ACHN (cell line): ENCODE data around the gene ANK3.

Experiments used
- DNase-seq: peaks from one replicate; pipeline ENCODE4 v3.0.0-alpha.2; 2015
- in situ Hi-C: cut with HindIII; loops from 2 replicates; pipeline ENCODE4 v1.10.0; 2017; ENCODE audit warnings: low sequenced_read_pairs, low pct_ligation_motif_present, low pct_unique_long_range_greater_than_20kb

Gene ANK3

DNA sequence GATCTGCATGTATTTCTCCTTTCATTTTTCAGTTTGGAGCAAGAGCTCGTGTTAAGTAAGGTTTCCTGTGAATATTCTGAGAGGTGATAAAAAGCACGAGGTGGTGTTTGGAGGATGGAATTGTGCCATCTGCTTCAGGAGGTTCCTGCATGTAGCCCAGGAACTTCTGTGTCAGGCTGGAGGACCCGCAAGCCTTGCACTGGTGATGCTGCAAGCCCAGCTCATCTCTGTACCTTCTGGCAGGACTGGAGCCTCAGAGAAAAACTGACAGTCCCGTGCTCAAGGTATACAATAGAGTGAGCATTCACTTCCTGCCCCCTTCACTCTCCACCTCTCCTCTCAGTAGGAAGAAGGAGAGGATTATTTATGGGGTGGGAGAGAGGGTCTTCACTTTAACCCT, 242.7 kb downstream of the ANK3 start:
- no peak for DNase-seq
- in situ Hi-C loops = no loop called here

DNA sequence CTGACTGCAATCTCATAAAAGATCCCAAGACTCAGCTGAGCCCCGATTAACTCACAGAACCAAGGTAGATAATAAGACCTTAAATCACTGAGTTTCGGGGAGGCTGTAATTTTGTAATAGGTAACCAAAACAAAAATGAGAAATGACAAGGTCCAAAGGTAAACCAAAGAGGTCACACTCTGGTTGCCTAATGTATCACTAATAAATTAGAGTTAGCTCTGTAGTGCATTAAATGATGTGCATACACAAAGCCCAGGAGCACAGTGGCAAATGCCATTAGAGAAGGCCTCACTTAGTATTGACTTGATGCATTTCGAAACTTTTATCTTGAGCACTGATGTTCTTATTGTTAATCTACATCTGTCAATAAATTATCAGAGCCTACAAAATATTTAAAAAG, 245.6 kb downstream of the ANK3 start:
- no peak for DNase-seq
- in situ Hi-C loops = no loop called here

DNA sequence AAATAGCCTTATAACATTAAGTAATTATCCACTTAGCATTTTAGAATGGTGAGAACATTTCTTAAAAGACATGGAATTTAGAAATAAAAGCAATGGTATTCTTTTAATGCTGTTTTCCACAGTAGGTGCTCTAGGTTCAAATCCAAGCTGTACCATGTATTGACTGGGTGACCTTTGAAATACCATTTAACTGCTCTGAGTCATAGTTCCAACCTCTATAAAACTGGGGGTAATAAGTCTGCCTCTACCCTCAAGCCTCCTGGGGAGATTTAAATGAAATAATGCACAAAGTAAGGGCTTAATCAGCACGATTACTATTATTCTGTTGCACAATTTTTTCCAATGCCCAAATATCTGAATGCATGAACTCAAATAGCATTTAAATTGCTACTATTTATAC, 246.9 kb downstream of the ANK3 start:
- in situ Hi-C loops = no loop called here
- DNase-seq = no peak

DNA sequence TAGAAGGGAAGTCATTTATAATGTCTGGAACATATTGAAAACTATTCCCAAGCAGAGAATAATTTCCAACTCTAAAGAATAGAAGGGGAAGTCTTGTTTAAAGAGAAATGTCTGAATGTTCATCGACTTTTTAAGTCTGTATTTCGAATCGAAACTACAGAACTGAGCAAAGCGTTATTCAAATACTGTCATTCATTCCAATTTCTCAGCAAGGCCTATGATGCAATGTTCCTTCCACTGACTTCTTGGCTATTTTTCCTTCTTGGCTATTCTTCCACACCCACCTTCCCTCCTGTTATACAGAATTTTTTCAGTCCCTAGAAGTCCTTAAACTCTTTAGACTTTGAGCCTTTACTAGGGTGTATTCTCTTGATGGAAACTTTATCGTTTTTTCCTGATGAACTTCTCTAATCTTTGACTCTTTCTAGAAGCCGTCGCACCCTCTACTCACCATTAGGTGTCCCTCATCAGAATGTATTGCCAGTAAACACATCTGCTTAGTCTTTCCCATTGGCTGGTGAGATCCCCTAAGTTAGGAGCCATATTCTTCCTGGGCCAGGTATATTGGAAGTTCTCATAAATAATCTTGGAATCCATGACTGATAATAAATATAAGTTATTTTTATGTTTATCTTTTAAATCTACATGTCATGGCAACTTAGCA, 247.6 kb downstream of the ANK3 start:
- in situ Hi-C loops = no loop called here

DNA sequence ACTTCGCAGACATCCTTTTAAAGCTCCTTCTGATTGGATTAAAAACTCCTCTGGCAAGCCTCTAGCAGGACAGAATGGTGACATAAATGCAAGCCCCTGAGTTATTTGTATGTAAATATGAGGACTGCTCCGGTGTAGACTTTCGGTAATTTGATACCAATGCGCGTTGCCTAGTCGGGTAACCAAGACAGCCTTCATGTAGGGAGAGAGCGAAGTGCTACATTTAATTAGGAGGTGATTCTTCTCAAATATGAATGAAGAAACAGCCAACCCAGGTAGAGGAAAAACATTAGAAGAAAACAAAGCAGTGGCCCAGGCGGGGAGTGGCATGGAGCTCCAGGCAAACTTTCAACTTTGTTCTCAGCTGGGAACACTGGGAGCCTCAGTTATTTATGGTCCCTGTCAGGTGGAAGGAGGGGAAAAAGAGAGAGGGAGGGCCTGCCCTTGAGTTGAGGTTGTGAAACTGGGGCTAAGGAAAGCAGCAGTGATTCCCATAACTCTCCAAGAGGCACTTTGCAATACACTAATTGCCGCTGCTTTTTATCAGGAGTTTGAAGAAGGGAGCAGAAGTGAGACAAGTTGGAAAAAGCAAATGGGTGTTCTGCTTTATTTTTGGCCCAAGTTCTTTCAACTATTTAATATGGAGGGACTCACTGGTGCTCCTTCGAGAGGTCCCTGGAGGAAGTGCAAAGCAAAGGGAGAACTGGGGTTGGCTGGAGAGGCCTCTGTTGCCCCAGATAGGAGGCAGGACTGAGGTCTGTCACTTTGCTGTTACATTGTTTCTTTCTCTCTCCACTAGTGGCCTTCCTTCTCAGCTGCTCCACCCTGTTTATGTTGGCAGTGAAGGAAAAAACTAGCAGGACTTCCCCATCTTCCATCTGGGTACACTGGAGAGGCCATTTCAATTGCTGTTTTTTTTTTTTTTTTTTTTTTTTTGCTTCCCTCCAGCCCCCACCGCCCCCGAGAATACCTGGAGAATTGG, 248.7 kb downstream of the ANK3 start:
- in situ Hi-C loops = no loop called here
- peak; percentile 54 for DNase-seq

More for the DNA sequence above, 247.6 kb downstream of the ANK3 start:
- no peak for DNase-seq

- in situ Hi-C loops = no loop called here
- DNase-seq = peak; percentile 36
These were observed 249.7 kb downstream of the ANK3 start for GRCh38 chr10:60139798-60140566.

DNA sequence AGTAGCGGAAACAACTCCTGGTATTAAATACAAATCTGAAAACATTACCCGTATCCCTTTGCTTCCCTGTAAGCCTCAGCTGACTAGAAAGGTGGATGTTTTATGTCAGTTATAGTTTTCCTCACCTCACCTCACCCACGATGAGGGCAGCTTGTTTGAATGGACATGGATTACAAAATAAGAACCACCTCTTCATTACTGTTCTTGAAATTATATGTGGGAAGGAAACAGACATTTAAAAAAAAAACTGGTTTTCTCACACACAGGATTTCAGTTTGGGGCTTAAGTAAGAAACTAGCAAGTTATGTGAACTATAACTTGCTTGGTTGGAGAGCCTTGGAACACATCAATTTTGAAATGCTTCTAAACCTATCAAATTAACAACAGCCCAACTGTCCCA, 250.4 kb downstream of the ANK3 start:
- DNase-seq = no peak
- in situ Hi-C loops = no loop called here

DNA sequence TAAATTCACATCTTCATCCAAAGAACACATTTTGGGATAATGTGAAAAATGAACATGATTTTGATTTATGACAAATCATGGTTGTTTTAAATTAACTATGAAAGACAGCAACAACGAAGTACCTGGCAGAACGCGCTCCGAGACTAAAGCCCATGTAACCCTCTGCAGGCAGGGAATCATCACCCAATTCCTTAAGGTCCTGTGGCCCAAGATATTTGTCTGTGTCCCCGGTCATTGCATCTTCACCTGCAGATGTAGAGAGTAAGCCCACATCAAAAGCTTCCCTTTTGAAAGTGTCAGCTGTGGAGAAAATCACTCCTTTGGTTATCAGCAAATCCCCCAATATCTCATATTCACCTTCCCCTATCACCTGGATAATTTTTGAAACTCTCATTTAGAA, 250.8 kb downstream of the ANK3 start:
- in situ Hi-C loops = no loop called here
- DNase-seq = no peak

DNA sequence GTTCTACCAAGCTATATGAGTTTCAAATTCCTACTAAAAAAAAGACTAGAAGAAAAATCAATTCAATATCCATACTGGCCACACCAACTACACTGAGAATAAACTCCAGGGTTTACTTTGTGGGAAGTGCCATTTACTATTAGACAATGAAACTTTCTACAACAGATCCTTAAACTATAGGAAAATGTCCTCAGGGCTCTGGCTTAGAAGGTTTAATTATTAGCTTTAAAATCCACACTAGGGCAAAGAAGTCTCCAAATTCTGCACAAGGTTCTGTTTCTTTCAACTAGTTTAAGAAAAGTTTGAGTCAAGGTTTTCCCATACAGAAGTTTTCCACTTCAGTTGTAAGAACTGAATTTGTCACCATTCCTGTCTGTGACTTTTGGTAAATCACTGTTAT, 251.6 kb downstream of the ANK3 start:
- in situ Hi-C loops = no loop called here
- DNase-seq = no peak

DNA sequence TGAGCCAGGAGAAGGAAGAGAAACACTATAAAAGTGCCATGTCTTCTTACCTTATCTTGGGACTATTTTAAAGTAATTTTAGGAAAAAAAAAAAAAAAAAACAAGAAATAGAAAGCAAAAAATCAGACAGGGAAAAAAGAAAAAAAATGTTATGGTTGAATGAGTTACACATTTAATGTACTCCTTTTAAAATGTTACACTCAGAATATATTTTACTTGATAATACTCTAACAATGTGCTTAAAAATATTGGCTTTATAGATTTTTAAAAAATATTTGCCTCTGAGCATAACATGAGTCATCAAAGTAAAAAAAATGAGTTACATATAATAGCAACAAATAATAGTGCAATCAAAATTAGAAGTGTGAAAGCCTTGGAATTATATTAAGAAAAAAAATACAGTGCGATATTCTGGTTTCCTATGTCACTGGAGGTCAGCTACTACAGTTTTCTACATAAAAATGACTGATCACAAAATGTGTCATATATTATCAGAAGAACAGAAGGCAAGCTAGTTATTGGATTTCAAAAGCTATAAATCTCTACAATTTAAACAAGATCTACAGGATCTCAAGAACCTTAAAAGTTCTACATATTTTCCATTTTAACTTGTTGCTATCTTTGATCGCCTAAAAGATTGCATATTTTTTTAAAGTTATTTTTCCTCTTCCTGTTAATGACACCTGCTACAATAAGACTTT, 252.2 kb downstream of the ANK3 start:
- in situ Hi-C loops = no loop called here
- DNase-seq = no peak

GRCh38 chr10:60135020-60135419, 254.7 kb downstream of the ANK3 start:
- no peak for DNase-seq
- in situ Hi-C loops = no loop called here

GRCh38 chr10:60134548-60134947, 255.1 kb downstream of the ANK3 start:
- in situ Hi-C loops = no loop called here
- no peak for DNase-seq

DNA sequence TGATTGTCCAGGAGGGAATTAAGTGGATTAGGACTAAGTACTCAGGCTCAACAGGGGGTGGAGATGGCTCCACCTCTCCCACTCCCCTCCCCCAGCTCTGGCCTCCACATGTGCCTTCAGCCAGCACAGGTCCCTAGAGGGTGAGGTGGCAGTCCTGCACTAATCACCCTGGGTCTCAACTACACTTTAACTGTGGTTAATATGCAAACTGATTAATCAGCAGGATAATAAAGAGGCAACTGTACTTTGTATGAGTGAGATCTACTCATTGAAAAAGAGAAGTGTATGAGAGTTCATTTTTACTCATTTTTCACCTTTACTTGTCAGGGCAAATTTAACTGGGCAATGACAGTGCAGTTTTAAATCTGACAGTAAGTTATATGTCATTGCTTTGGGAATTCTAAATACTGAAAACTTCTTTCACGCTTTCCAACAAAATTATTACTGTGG, 259.5 kb downstream of the ANK3 start:
- in situ Hi-C loops = no loop called here
- DNase-seq = peak; percentile 19

DNA sequence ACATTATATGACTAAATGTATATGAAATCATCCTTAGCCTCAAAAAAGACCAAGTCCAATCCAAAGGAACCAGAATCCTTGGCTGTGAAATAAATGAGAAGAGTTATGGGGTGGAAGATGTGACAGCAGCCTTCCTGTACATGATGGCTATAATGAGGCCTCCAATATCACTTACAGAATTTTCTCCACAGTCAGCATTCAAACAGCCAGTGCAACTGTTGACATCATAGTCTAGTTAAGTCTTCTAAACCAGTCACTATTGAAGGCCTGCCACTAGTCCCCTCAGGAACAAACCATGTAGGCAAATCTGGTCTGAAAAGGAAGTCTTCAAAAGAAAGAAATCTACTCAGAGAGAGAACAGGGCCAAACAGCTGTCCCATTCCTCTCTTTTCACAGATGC, 263.8 kb downstream of the ANK3 start:
- no peak for DNase-seq
- in situ Hi-C loops = no loop called here

DNA sequence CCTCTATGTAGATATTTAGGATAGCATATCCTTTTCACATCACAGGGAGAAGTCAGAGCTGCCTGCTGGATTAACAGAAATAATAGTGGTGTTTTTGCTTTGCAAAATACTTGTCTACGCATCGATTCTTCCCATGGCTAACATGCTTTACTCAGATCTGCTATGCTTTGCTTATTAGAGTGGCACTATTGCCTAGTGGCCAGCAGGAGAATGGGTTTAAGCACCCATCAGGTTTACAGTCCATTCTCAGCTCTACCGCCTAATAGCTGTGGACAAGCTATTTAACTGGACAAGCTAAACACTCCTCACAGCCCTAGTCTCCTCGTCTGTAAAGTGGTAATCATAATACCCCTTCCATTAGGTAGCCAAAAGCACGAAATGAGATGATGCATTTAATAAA, 265.1 kb downstream of the ANK3 start:
- no peak for DNase-seq
- in situ Hi-C loops = loop anchor here (25.0 kb wide), 1 partner anchor 88 kb away; no protein-coding TSS in a partner anchor

DNA sequence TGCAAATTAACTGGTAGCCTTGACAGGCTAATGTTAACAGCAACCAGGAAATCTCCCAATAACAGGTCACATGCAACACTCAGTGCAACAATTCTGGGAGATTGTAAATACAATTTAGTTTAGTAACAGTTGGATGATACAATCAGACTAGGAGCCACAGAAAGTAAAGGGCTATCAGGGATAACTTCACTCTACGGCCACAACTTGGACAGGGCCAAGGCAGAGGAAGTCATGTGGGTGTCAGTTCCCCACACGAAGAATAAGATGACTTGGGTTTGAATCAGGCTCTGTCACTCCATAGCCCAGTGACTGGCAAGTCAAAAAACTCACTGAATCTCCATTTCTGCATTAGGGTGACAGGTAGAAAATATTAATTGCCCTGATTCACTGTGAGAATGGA, 266.0 kb downstream of the ANK3 start:
- in situ Hi-C loops = loop anchor here (25.0 kb wide), 1 partner anchor 89 kb away; no protein-coding TSS in a partner anchor
- DNase-seq = no peak

DNA sequence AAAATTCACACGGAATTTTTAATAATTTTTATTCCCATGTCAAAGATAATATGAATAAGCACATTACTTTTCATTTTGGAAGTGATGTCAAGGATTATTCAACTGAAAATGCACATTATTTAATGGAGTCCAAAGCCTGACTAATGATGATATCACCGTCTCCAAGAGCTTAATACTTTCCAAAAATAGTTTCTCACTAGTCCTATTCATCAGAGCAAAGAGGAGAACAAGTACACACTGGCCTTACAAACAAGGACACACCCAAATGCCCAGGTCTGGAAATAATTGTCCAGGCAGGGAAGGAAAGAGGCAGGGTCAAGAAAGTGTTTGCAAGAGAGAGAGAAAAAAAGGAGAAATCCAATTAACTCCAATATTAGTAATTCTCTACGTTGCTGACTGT, 266.5 kb downstream of the ANK3 start:
- in situ Hi-C loops = loop anchor here (25.0 kb wide), 1 partner anchor 89 kb away; no protein-coding TSS in a partner anchor
- peak; percentile 29 for DNase-seq

GRCh38 chr10:60122190-60122589, 267.5 kb downstream of the ANK3 start:
- in situ Hi-C loops = loop anchor here (25.0 kb wide), 1 partner anchor 90 kb away; no protein-coding TSS in a partner anchor
- DNase-seq = no peak
